Left lung (tissue), 10 donors: ENCODE results near the gene AGFG1. TPM values are rescaled to one million over a fixed set of nuclear protein-coding genes. Genes with fewer than 3 reads are reported as not detected.

Source experiments
- ATAC-seq: fragments of 200-7000 bp; cut with Tn5 transposase; one replicate; pipeline ENCODE4 v1.9.1; 2020; ENCODE audit warnings: moderate library complexity
- DNase-seq, 4 donors: peaks; one replicate each; pipeline ENCODE4 v3.0.0-alpha.2; 2013 to 2020
- H3K27ac ChIP-seq, 2 donors: fragments of 200-600 bp; sonication (generic) in 1 of 2; one replicate each; pipeline versions ENCODE4 v1.5.0 to v1.8.0; 2020 to 2021
- H3K27me3 ChIP-seq, 2 donors: fragments of 200-600 bp; sonication (generic) in 1 of 2; one replicate each; pipeline versions ENCODE4 v1.5.0 to v1.8.0; 2020 to 2021
- H3K36me3 ChIP-seq, 2 donors: fragments of 200-600 bp; sonication (generic) in 1 of 2; one replicate each; pipeline versions ENCODE4 v1.5.0 to v1.8.0; 2020 to 2021
- H3K4me1 ChIP-seq, 2 donors: fragments of 200-600 bp; one replicate each; pipeline ENCODE4 v1.8.0; 2021
- H3K4me3 ChIP-seq, 2 donors: fragments of 200-600 bp; sonication (generic) in 1 of 2; one replicate each; pipeline versions ENCODE4 v1.5.0 to v1.8.0; 2020 to 2021; ENCODE audit warnings: mild to moderate bottlenecking in 1 of 2
- H3K9me3 ChIP-seq, 2 donors: fragments of 200-600 bp; sonication (generic) in 1 of 2; one replicate each; pipeline versions ENCODE4 v1.5.0 to v1.8.0; 2020 to 2021
- intact Hi-C, 2 donors: fragments of 100-400 bp; cut with DNase I; formaldehyde crosslinking; loops; one replicate each; pipeline versions ENCODE4 v1.11.2 to v1.14.2; 2022
- polyA plus RNA-seq, 6 donors: library from polyadenylated mRNA; unstranded; fragments of 120-200 nt; gene quantifications; one replicate each; pipeline ENCODE4 v1.2.1, GENCODE V29; 2013; ENCODE audit not compliant: insufficient read length in 6 of 6
- total RNA-seq, 2 donors: library from RNA; stranded (reverse); fragmentation: NEBNext Ultra II Directional; extraction: Animal tissue kit (Norgen Biotek cat#: 25700); gene quantifications; one replicate each; pipeline ENCODE4 v1.2.1, GENCODE V29; 2021
- TF ChIP-seq, protein P1 (sequence below), 2 donors: fragments of 200-600 bp; sonication (generic) in 1 of 2; IDR thresholded peaks; one replicate each; pipeline versions ENCODE4 v1.5.0 to v1.8.0; 2021; ENCODE audit warnings: antibody characterized with exemption in 2 of 2
- donor health status: DM: no; HTN: yes; CAD: no.
- donor health status: DM: no; HTN: no; CAD: no.

AGFG1 gene
- total and polyA plus RNA-seq, 8 donors: 57.2 to 118 (median 64.2) TPM

DNA sequence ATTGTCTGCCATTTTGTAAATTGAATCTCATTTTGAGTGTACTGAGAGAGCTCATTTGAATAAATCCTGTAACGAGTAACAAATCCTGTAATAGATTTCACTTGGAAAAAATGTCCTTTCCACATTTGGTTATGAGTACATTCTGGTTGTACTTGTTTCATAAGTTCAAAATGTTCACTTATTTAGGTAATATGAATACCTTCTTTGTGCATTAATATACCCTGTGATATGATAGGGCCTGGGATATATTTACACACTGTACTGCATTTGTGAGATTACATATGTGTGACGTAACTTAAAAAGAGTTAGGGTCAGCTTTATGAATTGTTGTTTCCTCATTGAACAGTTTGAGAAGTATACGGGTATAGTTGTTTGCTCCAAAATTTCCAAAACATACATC, 16.1 kb downstream of the AGFG1 start:
- intact Hi-C loops: no loop called here
- TF ChIP-seq, protein P1, sequence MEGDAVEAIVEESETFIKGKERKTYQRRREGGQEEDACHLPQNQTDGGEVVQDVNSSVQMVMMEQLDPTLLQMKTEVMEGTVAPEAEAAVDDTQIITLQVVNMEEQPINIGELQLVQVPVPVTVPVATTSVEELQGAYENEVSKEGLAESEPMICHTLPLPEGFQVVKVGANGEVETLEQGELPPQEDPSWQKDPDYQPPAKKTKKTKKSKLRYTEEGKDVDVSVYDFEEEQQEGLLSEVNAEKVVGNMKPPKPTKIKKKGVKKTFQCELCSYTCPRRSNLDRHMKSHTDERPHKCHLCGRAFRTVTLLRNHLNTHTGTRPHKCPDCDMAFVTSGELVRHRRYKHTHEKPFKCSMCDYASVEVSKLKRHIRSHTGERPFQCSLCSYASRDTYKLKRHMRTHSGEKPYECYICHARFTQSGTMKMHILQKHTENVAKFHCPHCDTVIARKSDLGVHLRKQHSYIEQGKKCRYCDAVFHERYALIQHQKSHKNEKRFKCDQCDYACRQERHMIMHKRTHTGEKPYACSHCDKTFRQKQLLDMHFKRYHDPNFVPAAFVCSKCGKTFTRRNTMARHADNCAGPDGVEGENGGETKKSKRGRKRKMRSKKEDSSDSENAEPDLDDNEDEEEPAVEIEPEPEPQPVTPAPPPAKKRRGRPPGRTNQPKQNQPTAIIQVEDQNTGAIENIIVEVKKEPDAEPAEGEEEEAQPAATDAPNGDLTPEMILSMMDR (IDR thresholded peaks at IDR 0.05): no peak
- Histone ChIP-seq H3K4me1 (peaks cover 0 to 69% of the 10 kb centered on the region in 2 donors), H3K4me3 (no peak overlapping the region), H3K27me3 (no peaks in the 10 kb centered on the region), H3K9me3 (peaks cover 0 to 8% of the 10 kb centered on the region in 2 donors), H3K36me3 (peaks cover 0 to 7% of the 10 kb centered on the region in 2 donors), H3K27ac (peak overlapping the region in 1 of 2 donors; percentile 56)
- no peak for DNase-seq
- ATAC-seq: no peak

- ATAC-seq (no peak), DNase-seq (no peak)
- Histone ChIP-seq H3K4me1 (peaks cover 0 to 60% of the 10 kb centered on the region in 2 donors), H3K27me3 (no peaks in the 10 kb centered on the region), H3K36me3 (peaks cover 0 to 32% of the 10 kb centered on the region in 2 donors), H3K4me3 (no peak overlapping the region), H3K27ac (no peak overlapping the region), H3K9me3 (no peaks in the 10 kb centered on the region)
- intact Hi-C loops: no loop called here
- TF ChIP-seq, protein P1 (IDR thresholded peaks at IDR 0.05): no peak
Observed at GRCh38 chr2:227491386-227491785, 19.4 kb downstream of the AGFG1 start.

DNA sequence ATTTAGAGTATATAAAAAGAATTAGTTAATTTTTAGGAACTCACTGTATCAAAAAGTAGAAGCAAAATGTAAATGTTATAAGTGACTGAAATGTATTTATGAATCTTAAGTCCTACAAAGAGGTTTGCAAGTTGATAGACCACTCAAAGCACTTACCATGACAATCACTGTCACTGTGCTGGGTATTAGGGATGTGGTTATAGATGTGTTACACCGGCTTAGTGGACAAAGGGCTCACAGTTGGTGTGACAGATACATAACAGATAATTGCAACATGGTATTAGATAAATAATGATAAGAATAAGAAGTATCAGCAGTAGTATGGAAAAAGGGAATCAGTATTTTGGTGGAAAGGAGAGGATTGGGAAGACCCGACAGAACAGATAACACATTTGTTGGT, 21.6 kb downstream of the AGFG1 start:
- Histone ChIP-seq H3K4me3 (no peak overlapping the region), H3K36me3 (peaks cover 0 to 32% of the 10 kb centered on the region in 2 donors), H3K4me1 (peaks cover 0 to 43% of the 10 kb centered on the region in 2 donors), H3K27ac (no peak overlapping the region), H3K9me3 (no peaks in the 10 kb centered on the region), H3K27me3 (no peaks in the 10 kb centered on the region)
- TF ChIP-seq, protein P1 (IDR thresholded peaks at IDR 0.05): no peak
- no peak for DNase-seq
- no peak for ATAC-seq
- intact Hi-C loops: no loop called here

- Histone ChIP-seq H3K36me3 (peaks cover 0 to 41% of the 10 kb centered on the region in 2 donors), H3K27me3 (no peaks in the 10 kb centered on the region), H3K9me3 (no peaks in the 10 kb centered on the region), H3K4me1 (peaks cover 0 to 15% of the 10 kb centered on the region in 2 donors), H3K4me3 (no peak overlapping the region), H3K27ac (no peak overlapping the region)
- intact Hi-C loops: no loop called here
- DNase-seq (no peak), ATAC-seq (no peak)
- TF ChIP-seq, protein P1 (IDR thresholded peaks at IDR 0.05): no peak
Observed at GRCh38 chr2:227497158-227497557, 25.2 kb downstream of the AGFG1 start.

DNA sequence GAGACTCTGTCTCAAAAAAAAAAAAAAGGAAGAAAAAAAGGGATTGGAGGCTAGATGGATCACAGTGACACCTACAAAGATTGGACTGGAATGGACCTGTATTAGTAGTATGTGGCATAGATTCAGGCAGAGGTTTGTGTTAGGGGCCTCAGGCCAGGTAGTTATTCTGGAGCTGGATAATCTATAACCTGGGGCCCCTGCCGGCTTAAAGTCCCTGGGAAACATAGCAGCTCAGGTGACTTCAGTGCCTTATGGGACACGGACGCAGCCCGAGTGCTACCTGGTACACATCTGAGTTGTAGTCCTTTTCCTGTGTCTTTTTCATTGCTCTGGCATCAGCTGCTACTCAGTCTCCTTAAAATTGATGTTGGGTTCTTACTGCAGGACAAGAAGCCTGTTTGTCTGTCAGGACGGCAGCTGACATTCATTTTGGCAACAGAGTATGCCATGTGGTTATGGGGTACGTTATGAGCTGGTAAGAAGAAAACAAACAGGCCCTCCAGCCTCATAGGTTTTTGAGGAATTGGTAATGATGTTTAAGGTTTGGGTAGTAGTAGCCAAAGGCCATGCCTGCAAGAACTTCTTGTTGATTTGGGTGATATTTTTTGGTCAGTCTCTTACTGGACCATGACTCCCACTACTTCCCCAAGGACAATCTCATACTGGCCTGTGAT, 27.8 kb downstream of the AGFG1 start:
- Histone ChIP-seq H3K27ac (no peak overlapping the region), H3K36me3 (peaks cover 0 to 20% of the 10 kb centered on the region in 2 donors), H3K27me3 (no peaks in the 10 kb centered on the region), H3K9me3 (no peaks in the 10 kb centered on the region), H3K4me3 (no peak overlapping the region), H3K4me1 (peaks cover 17 to 24% of the 10 kb centered on the region in 2 donors)
- TF ChIP-seq, protein P1 (IDR thresholded peaks at IDR 0.05): no peak
- ATAC-seq: no peak
- DNase-seq: no peak
- intact Hi-C loops: no loop called here
